Calu3 (cell line): Measurements from ENCODE around the gene CEP131. TPM values are rescaled to one million over a fixed set of nuclear protein-coding genes. Genes with fewer than 3 reads are reported as not detected.

ENCODE experiments used
- BruUV-seq: library from RNA; stranded (reverse); fragments of 400-500 nt; replicated peaks from 2 replicates; lab custom pipeline; 2021; lab: Mats Ljungman, UMichigan
- CTCF ChIA-PET: fragments of 300-600 bp; sonication (Branson Sonifier 250); formaldehyde crosslinking; loops from one replicate; lab custom pipeline; 2022; ENCODE audit warnings: antibody characterized with exemption; lab: Charles Lee
- DNase-seq: peaks from one replicate; pipeline ENCODE4 v3.0.0; 2022
- H3K27ac Mint-ChIP-seq: one replicate; pipeline ENCODE4 v1.8.0; 2022; ENCODE audit warnings: mixed read lengths; ENCODE audit not compliant: unreplicated experiment
- H3K27me3 Mint-ChIP-seq: one replicate; pipeline ENCODE4 v1.8.0; 2022; ENCODE audit warnings: mixed read lengths; ENCODE audit not compliant: unreplicated experiment
- H3K36me3 Mint-ChIP-seq: one replicate; pipeline ENCODE4 v1.8.0; 2022; ENCODE audit warnings: mild to moderate bottlenecking, moderate library complexity, mixed read lengths; ENCODE audit not compliant: insufficient read depth, unreplicated experiment
- H3K4me1 Mint-ChIP-seq: one replicate; pipeline ENCODE4 v1.8.0; 2022; ENCODE audit warnings: mild to moderate bottlenecking, low read depth, mixed read lengths; ENCODE audit not compliant: unreplicated experiment
- H3K4me3 Mint-ChIP-seq: one replicate; pipeline ENCODE4 v1.8.0; 2022; ENCODE audit warnings: mild to moderate bottlenecking, low read depth, moderate library complexity, mixed read lengths; ENCODE audit not compliant: unreplicated experiment
- H3K9me3 Mint-ChIP-seq: one replicate; pipeline ENCODE4 v1.8.0; 2022; ENCODE audit warnings: low read depth, mixed read lengths; ENCODE audit not compliant: unreplicated experiment
- intact Hi-C: fragments of 100-400 bp; cut with micrococcal nuclease; formaldehyde crosslinking; loops from one replicate; pipeline ENCODE4 v1.10.0; 2022; ENCODE audit not compliant: unreplicated experiment
- total RNA-seq: library from RNA; stranded (reverse); gene quantifications from 2 replicates; pipeline ENCODE4 v1.2.3, GENCODE V29; 2022
- TF ChIP-seq, protein P1 (sequence below): fragments of 200-600 bp; IDR thresholded peaks from one replicate; pipeline ENCODE4 v1.8.0; 2022; ENCODE audit warnings: antibody characterized with exemption; ENCODE audit not compliant: unreplicated experiment

CEP131 gene
- total RNA-seq, 1 experiment from 2014 or later, result 28.2 TPM

DNA sequence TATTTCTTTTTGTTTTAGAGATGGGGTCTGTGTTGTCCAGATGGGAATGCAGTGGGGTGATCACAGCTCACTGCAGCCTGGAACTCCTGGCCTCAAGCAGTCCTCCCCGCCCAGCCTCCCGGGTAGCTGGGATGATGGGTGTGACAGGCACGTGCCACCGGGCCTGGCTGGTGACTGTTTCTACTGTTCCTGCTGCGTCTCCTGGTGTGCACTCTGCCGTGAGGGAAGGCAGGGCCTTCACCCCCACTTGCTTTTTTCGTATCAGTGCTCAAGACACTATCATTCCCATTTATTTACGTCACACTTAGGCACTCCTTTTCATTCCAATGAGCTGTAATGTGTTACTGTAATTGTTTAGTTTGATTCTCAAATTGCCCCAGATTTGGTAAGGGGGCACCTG, 82.7 kb downstream of the CEP131 start:
- peaks cover 14% of the 10 kb centered on the region for H3K36me3 Mint-ChIP-seq
- no peak overlapping the region for H3K27ac Mint-ChIP-seq
- H3K4me3 Mint-ChIP-seq, result no peak overlapping the region
- no peak for DNase-seq
- TF ChIP-seq, protein P1, sequence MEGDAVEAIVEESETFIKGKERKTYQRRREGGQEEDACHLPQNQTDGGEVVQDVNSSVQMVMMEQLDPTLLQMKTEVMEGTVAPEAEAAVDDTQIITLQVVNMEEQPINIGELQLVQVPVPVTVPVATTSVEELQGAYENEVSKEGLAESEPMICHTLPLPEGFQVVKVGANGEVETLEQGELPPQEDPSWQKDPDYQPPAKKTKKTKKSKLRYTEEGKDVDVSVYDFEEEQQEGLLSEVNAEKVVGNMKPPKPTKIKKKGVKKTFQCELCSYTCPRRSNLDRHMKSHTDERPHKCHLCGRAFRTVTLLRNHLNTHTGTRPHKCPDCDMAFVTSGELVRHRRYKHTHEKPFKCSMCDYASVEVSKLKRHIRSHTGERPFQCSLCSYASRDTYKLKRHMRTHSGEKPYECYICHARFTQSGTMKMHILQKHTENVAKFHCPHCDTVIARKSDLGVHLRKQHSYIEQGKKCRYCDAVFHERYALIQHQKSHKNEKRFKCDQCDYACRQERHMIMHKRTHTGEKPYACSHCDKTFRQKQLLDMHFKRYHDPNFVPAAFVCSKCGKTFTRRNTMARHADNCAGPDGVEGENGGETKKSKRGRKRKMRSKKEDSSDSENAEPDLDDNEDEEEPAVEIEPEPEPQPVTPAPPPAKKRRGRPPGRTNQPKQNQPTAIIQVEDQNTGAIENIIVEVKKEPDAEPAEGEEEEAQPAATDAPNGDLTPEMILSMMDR, result no peak
- CTCF ChIA-PET, result interaction anchor here (0.9 kb wide), 1 partner anchor 61 kb away, joined by 3 read pairs; no protein-coding TSS in a partner anchor
- no TSS peak for BruUV-seq
- intact Hi-C loops, result no loop called here
- H3K27me3 Mint-ChIP-seq, result peaks cover 29% of the 10 kb centered on the region
- H3K9me3 Mint-ChIP-seq, result no peaks in the 10 kb centered on the region
- no peaks in the 10 kb centered on the region for H3K4me1 Mint-ChIP-seq

Other genes with a start within 250 kb of the CEP131 start
- 25.5 and 27.9 TPM in 2 replicates for gene CHMP6, start 231.1 kb downstream of the CEP131 start, total RNA-seq
- gene BAIAP2, start 187.8 kb downstream of the CEP131 start, total RNA-seq, result 58.0 and 58.8 TPM in 2 replicates
- not detected in 2 replicates for gene PVALEF, start 57.5 kb downstream of the CEP131 start, total RNA-seq
- 0.71 TPM in 1 of 2 replicates, not detected in the other for gene AATK, start 56.7 kb downstream of the CEP131 start, total RNA-seq
- 37.0 and 38.6 TPM in 2 replicates for gene TEPSIN, start 16.1 kb upstream of the CEP131 start, total RNA-seq
- 53.3 and 54.1 TPM in 2 replicates for gene NDUFAF8, start 16.4 kb upstream of the CEP131 start, total RNA-seq
- 120 and 121 TPM in 2 replicates for gene SLC38A10, start 72.3 kb upstream of the CEP131 start, total RNA-seq
- 0.17 and 0.27 TPM in 2 replicates for gene BAHCC1, start 172.5 kb upstream of the CEP131 start, total RNA-seq